WI38 (cell line): ENCODE results near the gene PRSS33.

ENCODE experiments used
- H3K4me3 ChIP-seq: 2 replicates; pipeline ENCODE4 v1.5.1; 2011; ENCODE audit warnings: low read depth, mild to moderate bottlenecking, control low read depth, low read length
- TF ChIP-seq, protein P1 (sequence below): IDR thresholded peaks from 2 replicates; pipeline ENCODE4 v1.5.1; 2012; ENCODE audit warnings: low read depth, mild to moderate bottlenecking, control low read depth, low read length

PRSS33 gene

DNA sequence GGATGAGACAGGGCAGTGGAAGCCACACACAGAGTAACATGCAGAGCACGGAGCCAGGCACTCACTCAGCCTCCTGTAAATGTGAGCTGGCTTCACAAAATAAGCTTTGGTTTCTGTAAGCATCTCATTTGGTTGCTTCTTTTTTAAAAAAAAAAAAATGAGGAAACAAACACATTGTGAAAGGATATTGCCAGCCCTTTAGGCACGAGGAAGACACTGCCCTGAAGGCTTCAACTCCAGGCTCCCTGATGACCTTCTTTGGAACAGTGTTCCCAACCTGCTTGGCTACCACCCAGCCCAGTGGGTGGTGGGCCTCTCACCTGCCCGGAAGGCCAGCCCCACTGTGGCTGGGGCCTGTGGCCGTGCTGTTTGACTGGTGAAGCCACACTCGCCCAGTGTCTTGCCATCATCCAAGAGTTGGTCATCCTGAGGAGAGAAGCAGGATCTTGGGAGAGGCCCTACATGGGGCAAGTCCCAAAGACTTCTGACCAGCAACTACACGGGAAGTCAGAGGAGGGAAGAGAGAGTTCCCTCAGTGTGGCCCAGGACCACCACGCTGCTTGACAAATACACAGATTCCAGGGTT lies 12.1 kb downstream of the PRSS33 start:
- TF ChIP-seq, protein P1, sequence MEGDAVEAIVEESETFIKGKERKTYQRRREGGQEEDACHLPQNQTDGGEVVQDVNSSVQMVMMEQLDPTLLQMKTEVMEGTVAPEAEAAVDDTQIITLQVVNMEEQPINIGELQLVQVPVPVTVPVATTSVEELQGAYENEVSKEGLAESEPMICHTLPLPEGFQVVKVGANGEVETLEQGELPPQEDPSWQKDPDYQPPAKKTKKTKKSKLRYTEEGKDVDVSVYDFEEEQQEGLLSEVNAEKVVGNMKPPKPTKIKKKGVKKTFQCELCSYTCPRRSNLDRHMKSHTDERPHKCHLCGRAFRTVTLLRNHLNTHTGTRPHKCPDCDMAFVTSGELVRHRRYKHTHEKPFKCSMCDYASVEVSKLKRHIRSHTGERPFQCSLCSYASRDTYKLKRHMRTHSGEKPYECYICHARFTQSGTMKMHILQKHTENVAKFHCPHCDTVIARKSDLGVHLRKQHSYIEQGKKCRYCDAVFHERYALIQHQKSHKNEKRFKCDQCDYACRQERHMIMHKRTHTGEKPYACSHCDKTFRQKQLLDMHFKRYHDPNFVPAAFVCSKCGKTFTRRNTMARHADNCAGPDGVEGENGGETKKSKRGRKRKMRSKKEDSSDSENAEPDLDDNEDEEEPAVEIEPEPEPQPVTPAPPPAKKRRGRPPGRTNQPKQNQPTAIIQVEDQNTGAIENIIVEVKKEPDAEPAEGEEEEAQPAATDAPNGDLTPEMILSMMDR: no peak
- no peak overlapping the region for H3K4me3 ChIP-seq

DNA sequence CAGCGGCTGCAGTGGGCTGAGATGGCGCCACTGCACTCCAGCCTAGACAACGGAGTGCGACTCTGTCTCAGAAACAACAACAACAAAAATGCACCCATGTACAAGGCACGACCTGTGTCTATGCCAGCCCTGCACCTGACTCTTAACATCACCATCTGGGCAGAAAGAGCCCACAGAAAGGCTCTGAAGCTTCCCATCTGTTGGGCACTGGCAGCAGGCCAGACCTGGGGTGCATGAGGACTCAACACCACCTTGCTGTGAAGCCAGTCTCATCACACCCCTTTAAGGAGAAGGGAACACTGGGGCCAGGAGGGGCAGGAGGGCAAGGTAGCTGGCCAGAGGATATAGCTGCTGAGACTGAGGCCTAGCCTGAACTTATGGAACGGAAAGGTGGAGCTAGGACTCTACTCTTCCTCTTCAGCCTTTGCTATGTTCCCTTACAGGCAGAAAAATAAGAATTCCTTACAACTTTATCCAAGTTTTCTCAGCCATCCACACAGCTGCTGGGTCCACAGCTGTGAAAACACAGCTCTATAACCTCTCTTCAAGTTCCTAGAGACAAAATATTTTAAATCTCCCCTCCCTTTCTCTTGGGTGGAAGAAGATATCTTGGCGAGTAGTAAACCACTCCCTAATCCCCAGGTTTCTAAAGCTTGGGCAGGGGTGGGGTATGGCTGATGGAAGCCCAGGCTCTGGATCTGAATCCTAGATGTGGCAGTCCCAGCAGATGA lies 13.0 kb downstream of the PRSS33 start:
- H3K4me3 ChIP-seq: no peak overlapping the region
- TF ChIP-seq, protein P1: no peak

DNA sequence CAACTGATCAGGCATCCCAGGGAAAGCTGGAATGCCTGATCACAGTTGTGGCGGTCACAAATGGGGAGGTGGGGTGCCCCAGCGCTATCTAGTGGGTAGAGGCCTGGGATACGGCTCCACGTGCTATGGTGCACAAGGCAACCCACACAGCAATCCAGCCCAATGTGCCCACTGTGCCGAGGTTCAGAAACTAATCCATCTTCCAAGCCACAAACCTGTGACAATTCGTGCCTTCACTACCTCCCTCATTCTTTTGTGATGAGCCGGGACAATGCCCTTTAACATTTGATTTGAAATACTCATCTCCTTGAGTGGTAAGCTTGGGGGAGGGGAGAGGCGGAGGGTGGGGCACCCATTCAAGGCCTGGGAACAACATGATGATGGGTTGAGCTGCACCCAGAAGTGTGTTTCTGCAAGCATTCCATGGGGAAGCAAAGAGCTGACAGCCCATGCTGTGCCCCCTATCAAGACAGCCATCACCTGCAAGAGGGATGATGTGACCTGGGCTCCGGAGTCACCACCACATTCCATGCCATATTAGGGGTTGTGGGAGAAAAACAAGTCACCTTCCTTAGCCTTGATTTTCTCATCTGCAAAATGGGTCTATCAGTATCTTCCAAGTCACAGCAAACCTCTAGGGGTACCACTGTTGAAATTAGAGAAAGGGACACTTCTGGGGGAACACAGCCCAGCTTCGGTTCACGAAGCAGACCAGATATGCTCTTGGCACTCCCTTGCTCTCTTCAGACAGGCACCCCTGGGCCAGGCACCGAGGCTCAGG lies 14.0 kb downstream of the PRSS33 start:
- no peak overlapping the region for H3K4me3 ChIP-seq
- TF ChIP-seq, protein P1: no peak

DNA sequence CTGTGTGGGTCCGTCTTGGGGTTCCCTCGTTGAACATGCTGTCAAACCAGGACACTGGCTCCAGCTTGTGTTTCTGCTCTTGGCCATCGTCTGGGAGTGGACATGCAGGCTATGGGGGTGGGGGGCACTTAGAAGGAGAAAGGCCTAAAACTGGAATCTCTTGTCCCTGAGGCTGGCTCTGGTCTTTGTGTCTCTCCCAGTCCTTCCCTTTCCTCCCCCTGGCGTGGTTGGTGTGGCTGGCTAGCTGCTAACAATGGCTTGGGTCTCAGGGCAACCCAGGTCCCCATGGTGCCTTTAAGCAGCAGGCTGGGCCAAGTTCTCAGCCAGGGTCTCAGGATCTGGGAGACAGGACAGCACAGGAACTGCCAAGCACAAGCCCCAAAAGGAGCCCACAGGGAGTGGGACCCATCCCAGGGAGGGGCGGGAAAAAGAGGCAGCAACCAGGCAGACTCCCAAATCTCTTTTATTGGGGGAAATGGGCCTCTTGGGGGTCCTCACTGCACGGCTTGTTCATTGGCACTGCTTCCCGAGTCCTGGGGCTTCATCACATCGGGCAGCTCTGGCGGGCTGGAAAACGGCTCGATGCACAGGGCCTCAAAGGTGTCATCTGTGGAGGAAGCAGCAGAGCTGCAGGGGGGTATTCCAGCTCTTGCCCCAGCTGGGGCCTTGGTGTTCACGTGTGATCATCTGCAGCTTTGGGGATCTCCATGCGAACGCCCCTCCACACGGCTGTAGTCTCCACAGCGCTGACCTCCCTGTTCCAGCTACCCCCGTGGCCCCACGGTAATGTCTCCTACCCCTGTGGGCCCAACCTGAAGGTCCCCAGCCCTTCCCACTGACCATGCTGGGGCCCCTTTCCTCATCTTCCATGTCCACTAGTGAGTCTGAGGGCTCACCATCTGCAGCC lies 15.6 kb downstream of the PRSS33 start:
- TF ChIP-seq, protein P1: no peak

DNA sequence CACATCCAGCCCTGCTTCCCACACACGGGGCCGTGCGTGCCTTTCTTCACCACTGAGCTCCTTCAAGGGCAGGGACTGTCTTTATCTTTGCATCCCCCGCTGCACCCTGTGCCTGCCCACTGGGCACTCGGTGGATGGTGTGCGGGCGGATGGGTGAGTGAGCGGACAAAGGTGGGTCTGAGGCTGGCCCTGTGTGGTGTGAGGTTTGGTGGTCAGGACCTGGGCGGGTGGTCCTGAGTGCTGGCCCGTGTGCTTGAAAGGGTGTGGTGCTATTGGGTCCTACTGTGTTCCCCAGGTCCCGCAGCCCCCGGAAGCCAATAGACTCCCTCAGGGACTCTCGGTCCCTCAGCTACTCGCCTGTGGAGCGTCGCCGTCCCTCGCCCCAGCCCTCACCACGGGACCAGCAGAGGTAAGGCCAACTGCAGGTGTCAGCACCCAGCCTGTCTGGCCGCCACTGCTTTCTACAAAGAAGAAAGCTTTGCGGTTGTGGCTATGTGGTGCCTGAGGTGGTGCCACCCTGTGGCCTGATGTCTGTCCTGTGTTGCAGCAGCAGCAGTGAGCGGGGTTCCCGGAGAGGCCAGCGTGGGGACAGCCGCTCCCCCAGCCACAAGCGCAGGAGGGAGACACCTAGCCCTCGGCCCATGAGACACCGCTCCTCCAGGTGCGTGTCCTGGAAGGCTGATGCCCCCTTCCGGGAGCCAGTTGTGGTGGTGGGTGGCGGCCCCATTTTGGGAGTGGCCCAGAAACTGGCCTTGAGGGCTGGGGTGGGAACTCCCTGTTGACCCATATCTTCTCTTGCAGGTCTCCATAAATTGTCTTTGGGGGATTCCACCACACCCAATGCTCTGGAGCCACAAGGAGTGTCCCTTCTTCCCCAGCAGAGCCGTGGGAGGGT lies 17.1 kb downstream of the PRSS33 start:
- no peak overlapping the region for H3K4me3 ChIP-seq
- TF ChIP-seq, protein P1: no peak

More for the DNA sequence above, 15.6 kb downstream of the PRSS33 start:
- H3K4me3 ChIP-seq: no peak overlapping the region

DNA sequence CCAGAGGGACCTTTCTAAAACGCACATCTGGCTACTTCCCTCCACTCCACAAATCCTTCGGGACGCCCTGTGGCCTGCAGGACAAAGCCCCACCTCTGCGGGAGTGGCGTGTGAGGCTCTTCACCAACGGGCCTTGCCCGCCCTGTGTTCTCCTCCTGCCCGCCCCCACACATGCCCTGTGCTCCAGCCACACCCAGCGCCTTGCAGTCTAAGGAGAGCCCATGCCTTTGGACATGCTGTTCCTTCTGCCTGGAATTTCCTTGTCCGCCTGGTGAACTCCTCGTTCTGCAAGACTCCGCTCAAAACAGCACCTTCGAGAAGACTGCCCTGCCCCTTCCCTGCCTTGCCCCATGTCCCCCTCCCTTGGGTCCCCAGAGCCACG lies 17.7 kb downstream of the PRSS33 start:
- TF ChIP-seq, protein P1: no peak
- H3K4me3 ChIP-seq: no peak overlapping the region
